Measurements from ENCODE around the gene ABCA13.

- no peak for TF ChIP-seq POLR2AphosphoS5 (IDR thresholded peaks at IDR 0.05; ENCODE audit: low read depth, low read length)
- no peak for TF ChIP-seq REST (IDR thresholded peaks at IDR 0.05; ENCODE audit: insufficient read depth in 1 of 2, low read depth in 2 of 2, low read length in 2 of 2)
These were observed 240.4 kb downstream of the ABCA13 start for GRCh38 chr7:48411619-48412018.
